ENCODE data around the gene TSKU.

Gene TSKU, protein sequence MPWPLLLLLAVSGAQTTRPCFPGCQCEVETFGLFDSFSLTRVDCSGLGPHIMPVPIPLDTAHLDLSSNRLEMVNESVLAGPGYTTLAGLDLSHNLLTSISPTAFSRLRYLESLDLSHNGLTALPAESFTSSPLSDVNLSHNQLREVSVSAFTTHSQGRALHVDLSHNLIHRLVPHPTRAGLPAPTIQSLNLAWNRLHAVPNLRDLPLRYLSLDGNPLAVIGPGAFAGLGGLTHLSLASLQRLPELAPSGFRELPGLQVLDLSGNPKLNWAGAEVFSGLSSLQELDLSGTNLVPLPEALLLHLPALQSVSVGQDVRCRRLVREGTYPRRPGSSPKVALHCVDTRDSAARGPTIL

DNA sequence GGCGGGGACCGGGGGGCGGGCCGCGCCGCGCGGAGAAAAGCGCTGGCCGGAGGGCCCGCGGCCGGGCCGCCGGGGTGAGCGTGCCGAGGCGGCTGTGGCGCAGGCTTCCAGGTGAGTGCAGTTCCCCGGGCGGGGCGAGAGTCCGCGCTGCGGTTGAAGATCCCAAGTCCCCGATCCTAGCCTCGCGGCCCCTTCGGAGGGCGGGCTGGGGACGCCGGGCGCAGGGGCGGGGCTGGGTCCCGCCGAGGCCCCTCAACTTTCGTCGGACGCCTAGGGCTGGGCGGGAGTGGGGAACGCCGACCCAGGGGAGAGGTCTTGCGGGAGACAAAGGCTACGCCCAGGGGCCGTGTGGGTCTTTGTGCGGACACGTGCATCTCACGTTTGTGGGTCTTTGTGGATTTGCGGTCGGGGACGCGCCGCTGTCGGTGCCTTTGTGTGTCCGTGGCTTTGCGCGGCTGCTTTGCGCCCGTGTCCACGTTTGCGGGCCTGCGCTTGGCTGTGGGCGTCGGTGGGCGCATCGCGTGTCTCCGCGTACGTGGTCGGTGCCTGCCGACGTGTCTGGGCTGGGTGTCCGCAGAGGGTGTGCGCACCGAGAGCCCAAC, at the start of gene TSKU:
TSKU (plus strand) TSS at position 63 of the 602 bp plus-strand sequence. CDS start 12,261 bp downstream, outside the sequence.
- DNase-seq (ENCODE audit: low read depth in 2 of 2): no peak

DNA sequence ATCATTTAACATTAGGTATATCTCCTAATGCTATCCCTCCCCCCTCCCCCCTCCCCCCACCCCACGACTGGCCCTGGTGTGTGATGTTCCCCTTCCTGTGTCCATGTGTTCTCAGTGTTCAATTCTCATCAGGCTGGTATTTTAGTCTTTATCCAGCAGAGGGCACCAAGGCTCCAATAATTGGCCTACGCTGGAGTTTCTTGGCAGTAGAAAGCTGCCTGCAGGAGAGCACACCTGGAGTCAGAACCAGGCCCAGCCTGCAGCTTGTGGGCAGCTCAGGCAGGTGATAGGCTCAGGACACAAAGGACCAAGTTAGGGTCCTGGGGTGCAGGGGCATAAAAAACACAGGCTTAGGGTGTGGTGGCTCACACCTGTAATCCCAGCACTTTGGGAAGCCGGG, 49.2 kb upstream of the TSKU start:
- DNase-seq (ENCODE audit: low read depth in 2 of 2): peak in 1 of 2 donors; percentile 21

DNA sequence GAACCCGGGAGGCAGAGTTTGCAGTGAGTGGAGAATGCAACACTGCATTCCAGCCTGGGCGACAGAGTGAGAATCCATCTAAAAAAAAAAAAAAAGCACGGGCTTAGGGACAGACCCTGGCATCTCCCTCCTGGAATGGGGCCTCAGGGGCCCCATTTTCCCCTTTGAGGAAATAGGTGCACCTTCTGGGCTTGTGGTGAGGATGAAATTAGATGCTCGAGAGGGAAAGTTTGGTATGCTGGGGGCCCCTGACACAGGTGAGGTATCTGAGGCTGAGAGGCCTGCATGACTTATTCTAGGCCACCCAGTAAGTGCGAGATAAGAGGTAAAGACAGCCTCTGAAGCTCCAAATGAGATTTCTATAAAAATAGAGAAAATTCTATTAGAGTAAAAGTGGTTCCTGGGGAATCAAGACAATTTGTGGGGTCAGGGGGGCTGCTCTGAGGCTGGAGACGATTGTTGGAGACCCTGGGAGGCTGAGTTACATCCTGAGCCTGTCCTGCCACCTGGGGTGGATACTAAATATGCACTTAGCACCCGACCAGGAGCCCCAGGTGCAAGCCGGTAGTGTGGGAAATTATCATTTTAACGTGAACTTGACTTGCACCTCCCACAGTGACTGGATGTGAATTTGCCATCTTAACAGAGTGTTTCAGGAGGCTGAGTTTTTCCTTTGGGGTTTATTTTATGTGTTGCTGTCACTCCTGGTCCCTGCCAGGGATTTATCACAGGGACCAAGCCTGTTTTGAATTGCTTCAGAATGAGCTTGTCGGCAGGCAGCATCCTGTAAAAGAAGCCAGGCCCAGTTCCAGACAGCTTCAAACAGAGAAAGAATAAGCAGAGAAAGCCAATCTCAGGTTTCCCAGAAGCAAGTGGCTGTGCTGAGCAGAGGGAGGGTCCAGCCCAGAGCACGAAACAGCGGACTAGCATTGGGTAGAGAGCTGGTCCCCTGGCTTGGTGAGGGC, 48.4 kb upstream of the TSKU start:
- DNase-seq (ENCODE audit: low read depth in 2 of 2): no peak

DNA sequence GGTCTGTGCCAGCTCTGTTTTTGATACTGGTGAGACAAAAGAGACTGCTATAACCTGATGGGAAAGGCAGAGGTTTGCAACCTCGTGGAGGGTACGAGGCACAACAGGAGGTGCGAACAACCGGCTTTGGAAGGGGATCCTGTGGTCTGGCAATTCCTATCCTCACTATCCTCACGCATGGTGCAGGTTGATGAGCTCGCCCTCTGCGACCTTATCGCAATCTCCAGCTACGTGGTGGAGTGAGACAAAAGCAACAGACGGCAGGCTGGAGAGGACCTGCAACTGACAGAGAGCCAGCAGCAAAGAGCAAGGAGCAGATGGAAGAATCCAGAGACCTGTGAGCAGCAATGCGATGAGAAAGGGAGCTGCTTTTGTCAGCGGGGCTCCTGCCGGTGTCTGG, 47.3 kb upstream of the TSKU start:
- DNase-seq (ENCODE audit: low read depth in 2 of 2): no peak

DNA sequence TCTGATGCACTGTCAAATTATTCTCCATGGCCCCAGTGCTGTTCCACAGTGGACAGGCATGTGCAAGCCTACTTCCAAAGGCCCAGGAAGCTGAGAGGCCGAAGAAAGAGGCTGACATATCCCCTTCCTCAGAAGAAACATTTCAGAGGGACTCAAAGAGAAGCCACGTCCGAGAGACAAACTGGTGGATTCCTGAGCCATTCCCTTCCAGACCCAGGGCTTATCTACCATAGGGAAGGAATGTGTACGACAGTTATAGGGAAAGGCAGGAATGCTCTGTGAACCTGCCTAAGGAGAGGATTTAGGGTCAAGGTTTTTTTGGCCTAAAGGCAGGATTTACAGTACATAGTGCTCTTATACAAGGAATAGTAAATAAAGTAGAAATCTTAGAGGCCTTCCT, 46.9 kb upstream of the TSKU start:
- no peak for DNase-seq (ENCODE audit: low read depth in 2 of 2)

DNA sequence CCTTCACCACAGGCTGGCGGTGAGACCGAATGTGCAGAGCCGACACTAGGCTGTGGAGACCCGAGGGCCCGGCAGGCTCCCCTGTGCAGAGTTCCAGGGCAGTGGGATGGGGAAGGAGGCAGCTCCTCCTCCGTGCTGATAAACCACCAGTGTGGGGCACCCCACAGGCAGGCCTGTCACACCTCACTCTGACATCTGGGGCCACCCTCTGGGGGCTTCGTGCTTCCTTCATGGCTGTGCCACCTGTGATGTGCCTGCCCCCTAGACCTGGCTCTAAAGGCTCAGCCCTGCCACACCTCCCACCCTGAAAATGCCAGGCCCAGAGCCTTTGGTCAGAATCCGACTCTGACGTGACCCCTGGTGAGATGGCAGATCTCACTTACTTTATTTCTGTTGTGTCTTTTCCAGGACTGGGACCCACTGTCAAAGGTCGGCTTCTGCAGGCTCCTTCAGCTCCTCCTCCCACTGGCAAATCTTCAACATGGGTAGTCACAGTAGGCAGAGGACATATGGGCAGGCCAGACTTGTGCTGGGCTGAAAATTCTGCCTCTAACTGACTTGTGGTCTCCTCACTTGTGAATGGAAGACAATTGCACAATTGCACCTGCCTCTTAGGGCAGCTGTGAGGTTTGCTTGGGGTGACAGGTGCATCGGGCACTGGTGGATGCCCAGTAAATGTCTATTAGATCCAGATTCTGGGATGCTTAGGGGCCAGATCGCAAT, 46.2 kb upstream of the TSKU start:
- DNase-seq (ENCODE audit: low read depth in 2 of 2): no peak

DNA sequence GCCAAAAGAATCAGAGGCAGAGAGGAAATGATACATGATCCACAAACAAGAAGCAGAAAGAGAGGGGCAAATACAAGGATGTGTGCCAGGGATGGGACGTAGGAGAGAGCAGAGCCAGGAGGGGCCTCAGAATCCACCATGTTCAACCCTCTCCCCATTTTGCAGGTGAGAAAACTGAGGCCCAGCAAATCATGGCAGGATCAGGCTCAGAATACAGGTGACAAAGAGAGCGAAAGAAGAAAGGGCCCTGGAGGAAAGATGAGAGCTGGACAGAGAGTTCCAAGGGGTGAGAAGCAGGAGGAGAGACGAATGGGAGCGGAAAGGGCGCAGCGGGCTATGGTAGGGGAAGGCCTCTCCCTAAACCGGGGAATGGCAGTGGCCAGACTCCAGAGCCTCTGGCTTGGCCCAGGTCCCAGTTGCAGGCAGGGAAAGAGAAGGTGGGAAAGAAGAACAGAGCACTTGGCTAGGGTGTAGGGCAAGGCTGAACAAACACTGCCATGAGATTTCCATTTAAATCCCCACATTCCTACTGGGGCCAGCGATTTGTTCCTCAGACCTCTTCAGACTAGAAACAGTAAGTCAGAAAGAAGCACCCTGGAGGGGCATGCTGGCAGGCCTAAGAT, 44.4 kb upstream of the TSKU start:
- DNase-seq (ENCODE audit: low read depth in 2 of 2): no peak

DNA sequence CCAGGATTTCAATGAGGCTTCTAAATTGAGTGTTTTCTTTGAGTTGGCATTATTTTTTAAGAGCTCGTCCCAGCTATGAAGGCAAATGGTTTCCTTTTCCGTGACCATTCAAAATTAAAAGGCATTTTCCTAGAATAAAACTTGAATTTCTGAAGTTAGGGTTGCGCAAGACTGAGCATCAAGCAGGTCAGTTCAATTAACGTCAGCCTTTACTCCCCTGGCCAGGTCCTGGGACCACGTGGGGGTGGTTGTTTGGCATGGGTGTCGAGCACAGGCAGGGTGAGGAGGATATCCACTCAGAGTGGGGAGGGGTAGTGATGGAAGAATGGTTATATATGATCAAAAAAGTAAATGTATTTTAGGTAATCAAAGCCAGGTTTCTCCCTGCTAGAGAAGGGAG, 43.4 kb upstream of the TSKU start:
- DNase-seq (ENCODE audit: low read depth in 2 of 2): no peak

DNA sequence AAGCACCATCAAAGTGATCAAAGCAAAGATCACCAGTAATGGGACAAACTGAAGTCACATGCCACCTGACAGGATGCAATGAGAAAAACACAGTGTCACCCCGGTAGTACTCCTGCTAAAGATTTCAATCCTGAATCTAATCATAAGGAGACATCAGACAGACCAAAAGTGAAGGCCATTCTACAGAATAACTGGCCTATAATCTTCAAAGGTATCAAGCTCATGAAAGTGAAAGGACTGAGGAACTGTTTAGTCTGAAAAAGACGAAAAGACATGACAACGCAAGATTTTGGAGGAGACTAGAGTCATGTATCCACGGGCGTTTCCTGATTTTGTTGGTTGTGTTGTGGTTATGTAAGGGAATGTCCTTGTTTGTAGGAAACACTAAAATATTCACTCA, 42.4 kb upstream of the TSKU start:
- no peak for DNase-seq (ENCODE audit: low read depth in 2 of 2)

DNA sequence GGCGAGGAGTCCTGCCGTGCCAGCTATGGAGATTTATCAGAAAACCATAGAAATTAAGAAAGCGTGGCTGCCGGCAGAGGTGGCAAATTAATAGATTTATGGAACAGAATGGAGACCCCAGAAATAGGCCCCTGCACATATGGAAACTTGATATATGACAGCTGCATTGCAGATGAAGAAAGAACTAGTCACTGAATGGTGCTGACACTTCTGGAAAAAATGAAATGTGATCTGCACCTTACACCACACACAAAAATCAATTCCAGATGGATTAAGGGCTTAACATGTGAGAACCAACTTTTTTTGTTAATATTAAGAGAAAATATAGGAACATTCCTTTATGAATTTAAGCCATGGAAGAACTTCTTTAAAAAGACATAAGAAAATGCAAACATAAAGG, 40.3 kb upstream of the TSKU start:
- no peak for DNase-seq (ENCODE audit: low read depth in 2 of 2)

DNA sequence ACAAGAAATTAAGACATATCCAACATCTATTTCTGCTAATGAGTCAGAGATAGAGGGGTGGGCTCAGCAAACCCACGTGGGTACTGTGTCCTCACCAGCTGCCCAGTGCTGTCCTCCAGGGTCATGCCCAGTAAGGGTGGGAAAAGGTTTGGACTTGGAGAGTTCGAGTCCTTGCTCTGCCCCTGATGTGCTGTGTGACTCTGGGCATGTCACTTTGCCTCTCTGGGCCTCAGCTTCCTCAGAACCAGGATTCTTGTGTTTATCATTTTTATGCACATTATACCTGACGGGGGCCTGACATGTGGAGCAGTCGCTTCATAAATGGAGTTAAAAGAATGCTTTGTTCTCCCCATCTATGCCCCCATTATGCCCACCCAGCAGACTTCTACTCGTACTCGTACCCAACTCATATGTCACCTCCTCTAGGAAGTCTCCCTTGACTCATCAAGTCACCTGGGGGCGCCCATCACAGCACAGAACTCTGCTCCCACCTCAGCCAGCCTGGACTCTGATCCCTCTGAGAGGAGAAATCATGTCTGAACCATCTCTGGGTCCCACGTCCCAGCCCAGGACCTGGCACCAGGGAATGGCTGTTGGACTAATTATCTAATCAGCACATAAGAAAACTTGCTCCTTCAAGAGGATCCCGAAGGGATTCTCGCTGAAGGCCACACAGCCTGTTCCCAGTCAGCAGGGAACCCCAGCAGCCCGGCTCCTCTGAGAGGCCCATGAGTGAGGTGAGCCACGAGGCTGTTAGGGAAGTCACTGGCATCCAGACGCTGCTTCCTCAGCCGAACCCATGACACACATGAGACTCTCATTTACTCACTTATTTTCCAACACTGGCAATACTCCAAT, 38.7 kb upstream of the TSKU start:
- no peak for DNase-seq (ENCODE audit: low read depth in 2 of 2)

DNA sequence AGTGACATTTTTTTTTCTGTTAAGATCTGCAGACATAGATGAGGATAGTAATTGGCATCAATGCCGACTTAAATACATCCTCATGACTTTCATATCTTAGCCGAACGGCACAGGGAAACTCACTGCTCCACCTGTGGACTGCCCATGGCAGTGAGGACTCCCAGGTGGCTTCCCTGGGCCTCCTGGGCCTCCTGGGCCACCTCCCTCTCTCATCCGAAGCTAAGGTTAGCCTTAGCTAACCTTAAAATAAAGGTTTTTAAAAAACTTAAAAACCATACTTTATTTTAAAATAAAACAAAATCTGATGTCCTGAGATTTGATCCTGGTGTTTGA, 38.1 kb upstream of the TSKU start:
- no peak for DNase-seq (ENCODE audit: low read depth in 2 of 2)

DNA sequence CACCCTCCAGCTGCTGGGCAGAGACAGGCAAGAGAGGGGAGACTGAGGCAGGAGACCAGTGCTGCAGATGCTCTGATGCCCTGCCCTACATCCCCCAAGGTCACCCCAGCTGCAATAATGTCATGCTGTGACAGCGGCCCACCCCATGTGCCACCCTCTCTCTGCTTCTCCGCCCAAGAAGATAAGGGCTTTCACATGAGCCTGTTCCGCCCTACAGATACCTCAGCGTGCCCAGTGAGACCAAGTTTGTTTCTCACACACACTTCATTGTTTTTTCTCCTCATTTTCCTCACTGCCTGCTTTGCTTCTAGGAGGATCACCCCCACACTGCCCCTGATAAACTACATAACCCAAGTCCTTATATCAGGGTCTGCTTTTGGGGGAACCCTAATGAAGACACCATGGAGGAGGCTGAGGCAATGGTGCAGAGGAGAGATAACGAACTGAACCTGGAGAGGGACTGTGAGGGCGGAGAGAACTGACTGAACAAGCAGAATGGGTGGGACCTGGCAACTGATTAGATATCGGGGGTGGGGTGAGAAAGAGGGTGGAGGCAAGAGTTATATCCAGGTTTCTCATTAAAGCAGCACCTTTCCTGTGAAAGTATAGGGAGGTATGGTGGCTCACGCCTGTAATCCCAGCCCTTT, 37.5 kb upstream of the TSKU start:
- no peak for DNase-seq (ENCODE audit: low read depth in 2 of 2)

DNA sequence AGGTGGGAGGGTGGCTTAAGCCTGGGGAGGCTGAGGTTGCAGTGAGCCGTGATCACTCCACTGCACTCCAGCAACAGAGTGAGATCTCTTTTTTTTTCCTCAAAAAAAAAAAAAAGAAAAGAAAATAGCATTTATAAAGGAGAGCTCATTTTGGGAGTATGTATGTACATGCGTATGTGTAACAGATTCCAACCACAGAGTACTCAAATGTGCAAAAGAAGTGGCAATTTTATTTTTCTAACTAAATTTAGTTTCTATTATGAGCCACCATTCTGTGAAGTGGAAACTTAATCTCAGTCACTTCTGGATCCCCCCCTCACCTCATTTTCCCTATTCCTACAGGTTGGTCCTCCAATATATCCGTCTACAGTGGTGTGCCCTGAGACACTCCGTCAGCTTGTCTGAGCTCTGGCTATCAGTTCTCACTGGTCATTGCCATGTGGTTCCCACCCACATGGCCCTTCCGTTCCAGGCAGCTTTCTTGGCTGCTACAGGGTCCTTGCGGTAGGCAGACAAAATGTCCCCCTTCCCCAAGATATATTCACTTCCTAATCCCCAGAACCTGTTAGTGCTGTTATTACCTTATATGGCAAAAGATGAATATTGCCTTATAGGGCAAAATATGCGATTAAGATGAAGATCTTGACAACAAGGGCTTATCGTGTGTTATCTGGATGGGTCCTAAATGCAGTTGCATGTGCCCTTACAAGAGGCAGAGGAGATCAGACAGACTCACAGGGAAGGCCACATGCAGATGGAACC, 35.8 kb upstream of the TSKU start:
- DNase-seq (ENCODE audit: low read depth in 2 of 2): no peak

DNA sequence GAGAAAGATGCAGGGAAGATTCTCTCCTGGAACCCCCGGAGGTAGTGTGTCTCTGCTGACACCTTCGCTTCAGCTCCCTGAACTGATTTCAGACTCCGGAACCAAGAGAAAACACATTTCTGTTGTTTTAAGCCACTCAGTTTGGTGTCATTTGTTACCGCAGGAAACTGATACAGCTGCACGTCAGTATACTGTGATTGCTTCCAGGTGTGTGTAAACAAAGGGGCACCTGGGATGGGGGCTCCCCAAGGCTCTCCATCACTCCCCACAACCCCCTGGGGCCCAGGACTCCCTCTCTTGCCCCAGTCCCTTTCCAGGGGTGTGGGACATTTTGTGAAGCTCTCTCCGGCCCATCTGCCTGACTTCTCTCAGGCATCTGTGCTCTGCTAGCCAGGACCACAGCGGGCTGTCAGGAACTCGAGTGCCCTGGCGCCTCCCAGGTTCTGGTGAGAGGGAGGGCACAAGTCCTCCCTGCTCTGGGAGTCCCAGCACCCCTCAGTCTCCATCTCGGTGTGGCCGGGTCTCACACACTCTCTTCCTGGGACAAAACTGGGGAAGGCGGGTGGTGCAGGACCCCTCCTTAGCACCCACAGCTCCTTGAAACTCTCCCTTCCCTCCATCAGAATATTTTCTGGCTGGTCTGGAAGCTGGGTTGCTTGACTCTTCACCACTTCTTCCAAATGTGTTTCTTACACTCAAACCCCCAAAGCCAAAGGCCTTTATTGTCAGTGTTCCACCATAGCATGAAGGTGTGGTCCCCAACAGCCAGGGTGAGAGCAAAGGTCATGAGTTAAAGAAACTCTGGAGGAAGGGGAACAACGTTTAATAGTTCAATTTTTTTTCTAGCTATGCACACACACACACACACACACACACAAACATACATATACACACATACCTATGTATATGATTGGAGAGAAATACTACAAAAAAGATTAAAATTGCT, 35.0 kb upstream of the TSKU start:
- no peak for DNase-seq (ENCODE audit: low read depth in 2 of 2)

DNA sequence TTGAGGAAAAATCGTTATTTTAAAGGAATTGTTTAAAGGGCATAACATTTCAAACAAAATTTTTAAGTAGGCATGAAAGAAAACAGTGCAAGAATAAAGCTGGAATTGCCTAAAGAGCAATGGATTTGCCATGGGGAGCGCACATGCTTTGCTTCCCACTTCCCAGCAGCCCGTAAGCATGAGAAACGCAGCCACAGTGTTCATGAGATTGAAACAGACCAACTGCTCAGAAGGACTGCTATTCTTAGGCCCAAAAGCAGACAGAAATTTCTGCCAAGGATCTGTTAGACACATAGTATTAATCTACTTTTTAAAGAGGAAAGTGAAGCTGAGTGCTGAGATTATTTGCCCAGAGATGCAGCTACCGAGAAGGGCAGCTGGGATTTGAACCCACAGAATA, 34.2 kb upstream of the TSKU start:
- no peak for DNase-seq (ENCODE audit: low read depth in 2 of 2)

DNA sequence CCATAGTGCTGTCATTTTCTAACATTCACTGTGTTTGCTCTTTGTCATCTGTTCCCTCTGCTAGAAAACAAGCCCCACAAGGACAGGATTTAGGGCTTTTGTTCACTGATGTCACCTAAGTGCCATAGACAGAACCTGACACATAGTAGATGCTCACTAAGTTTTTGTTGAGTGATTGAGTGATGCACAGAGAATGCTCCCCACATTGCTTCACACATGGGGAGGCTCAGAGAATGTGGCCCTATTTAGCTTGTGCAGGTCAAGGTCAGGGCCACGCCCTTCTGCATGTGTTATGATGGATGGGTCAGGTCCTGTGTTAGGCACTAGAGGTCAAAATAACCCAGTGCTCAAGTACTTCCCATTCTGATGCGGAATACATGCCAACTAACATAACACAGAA, 33.1 kb upstream of the TSKU start:
- DNase-seq (ENCODE audit: low read depth in 2 of 2): no peak

DNA sequence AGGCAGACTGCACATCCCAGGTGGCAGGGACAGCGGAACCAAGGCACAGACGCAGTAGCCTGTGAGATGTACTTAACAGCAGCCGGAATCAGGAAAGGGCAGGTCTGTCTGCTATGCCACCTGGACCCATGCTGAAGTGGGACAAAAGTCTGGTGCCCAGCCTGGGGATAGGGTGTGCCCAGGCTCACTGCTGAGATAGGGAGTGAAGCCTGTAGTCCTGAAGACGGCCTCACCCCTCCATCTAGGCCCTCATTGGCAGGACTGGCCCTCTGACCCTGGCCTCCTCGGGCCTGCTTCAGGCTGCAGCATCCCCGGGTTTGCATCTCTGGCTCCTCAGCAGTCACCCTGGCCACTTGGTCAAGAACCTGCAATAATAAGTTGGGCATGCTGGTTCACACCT, 32.4 kb upstream of the TSKU start:
- no peak for DNase-seq (ENCODE audit: low read depth in 2 of 2)

Measured in activated CD8-positive, alpha-beta memory T cell treated with anti-CD3 and anti-CD28 coated beads for 4 hours (primary cell).